Endothelial cell of umbilical vein (primary cell): ENCODE results near the gene MISP3. TPM values are rescaled to one million over a fixed set of nuclear protein-coding genes. Genes with fewer than 3 reads are reported as not detected.

Experiments used
- BruUV-seq: library from RNA; stranded (reverse); fragments of 400-500 nt; replicated peaks from 2 replicates; lab custom pipeline; 2021; lab: Mats Ljungman, UMichigan
- CTCF ChIA-PET: fragments of 300-600, 350-600 bp; sonication (Branson Sonifier 250); formaldehyde crosslinking; loops from one replicate; lab custom pipeline; 2021; ENCODE audit warnings: antibody characterized with exemption, inconsistent platforms; lab: Charles Lee
- POLR2A ChIA-PET: fragments of 300-600, 350-600 bp; sonication (Branson Sonifier 250); formaldehyde crosslinking; loops from one replicate; lab custom pipeline; 2021; ENCODE audit warnings: antibody characterized with exemption, inconsistent platforms; lab: Charles Lee
- DNase-seq: peaks from one replicate; pipeline ENCODE4 v3.0.0-alpha.2; 2011; ENCODE audit warnings: low read depth, low spot score
- FAIRE-seq: peaks from 2 replicates; lab custom pipeline; 2011; peaks lifted over from hg19 to GRCh38; lab: Jason Lieb, UNC
- H2AFZ ChIP-seq: 2 replicates; pipeline ENCODE4 v1.6.0; 2012; ENCODE audit warnings: low read depth, low read length, control low read depth, inconsistent platforms
- H3K27ac ChIP-seq: 2 replicates; pipeline ENCODE4 v1.5.1; 2011; ENCODE audit warnings: low read depth, mild to moderate bottlenecking, control low read depth, low read length, moderate library complexity; ENCODE audit not compliant: insufficient read depth
- H3K27me3 ChIP-seq, 2 experiments: 2 replicates each; pipeline versions ENCODE4 v1.6.0 to v1.6.1; 2011; ENCODE audit warnings: low read length in 2 of 2, mixed read lengths in 1 of 2; ENCODE audit not compliant: control insufficient read depth in 2 of 2, insufficient read depth in 2 of 2
- H3K36me3 ChIP-seq, 2 experiments: 2 replicates in 1 of 2; 3 replicates in 1 of 2; pipeline ENCODE4 v1.5.1; 2011; ENCODE audit warnings: low read length in 2 of 2, mild to moderate bottlenecking in 1 of 2, moderate library complexity in 1 of 2; ENCODE audit not compliant: control insufficient read depth in 2 of 2, insufficient read depth in 2 of 2; ENCODE audit errors: extremely low read depth in 1 of 2
- H3K4me1 ChIP-seq: 3 replicates; pipeline ENCODE4 v1.5.1; 2011; ENCODE audit warnings: mild to moderate bottlenecking, low read length; ENCODE audit not compliant: control insufficient read depth, insufficient read depth; ENCODE audit errors: extremely low read depth
- H3K4me2 ChIP-seq: 2 replicates; pipeline ENCODE4 v1.6.1; 2011; ENCODE audit warnings: low read length, control low read depth, mixed read lengths; ENCODE audit not compliant: insufficient read depth
- H3K4me3 ChIP-seq, 3 experiments: fragments of 200-600 bp in 1 of 3; sonication (generic), shearing (Covaris generic) in 1 of 3; replicated peaks in 1 of 3; 2 replicates each; pipeline ENCODE4 v1.5.1; 2011 to 2016; ENCODE audit warnings: control low read depth in 3 of 3, low read length in 3 of 3, mild to moderate bottlenecking in 2 of 3, inconsistent platforms in 1 of 3, low read depth in 1 of 3, moderate library complexity in 1 of 3; ENCODE audit not compliant: insufficient read depth in 1 of 3
- H3K79me2 ChIP-seq: 2 replicates; pipeline ENCODE4 v1.6.0; 2012; ENCODE audit warnings: low read length, inconsistent platforms; ENCODE audit not compliant: control insufficient read depth, insufficient read depth
- H3K9ac ChIP-seq: replicated peaks from 2 replicates; pipeline ENCODE3; 2011; ENCODE audit warnings: low read length, control low read depth; ENCODE audit not compliant: insufficient read depth; ENCODE audit errors: extremely low read depth
- H3K9me1 ChIP-seq: replicated peaks from 3 replicates; pipeline ENCODE4 v1.6.0; 2011; ENCODE audit warnings: mild to moderate bottlenecking, low read length; ENCODE audit not compliant: control insufficient read depth, insufficient read depth; ENCODE audit errors: extremely low read depth
- H3K9me3 ChIP-seq: replicated peaks from 2 replicates; pipeline ENCODE4 v1.5.1; 2012; ENCODE audit warnings: low read length, inconsistent platforms; ENCODE audit not compliant: control insufficient read depth, insufficient read depth
- H4K20me1 ChIP-seq: replicated peaks from 2 replicates; pipeline ENCODE3; 2011; ENCODE audit warnings: mild to moderate bottlenecking, low read length; ENCODE audit not compliant: control insufficient read depth, insufficient read depth; ENCODE audit errors: extremely low read depth
- EZH2 ChIP-seq: IDR thresholded peaks from 2 replicates; pipeline ENCODE4 v1.6.1; 2012; ENCODE audit warnings: borderline replicate concordance, low read depth, mild to moderate bottlenecking, moderate library complexity, low read length, inconsistent platforms; ENCODE audit not compliant: severe bottlenecking
- FOS ChIP-seq: IDR thresholded peaks from 2 replicates; pipeline ENCODE4 v1.6.1; 2011; ENCODE audit warnings: mild to moderate bottlenecking, low read length, moderate library complexity, borderline replicate concordance; ENCODE audit not compliant: insufficient read depth
- GATA2 ChIP-seq: IDR thresholded peaks from 2 replicates; pipeline ENCODE4 v1.7.0; 2011; ENCODE audit warnings: low read depth, mild to moderate bottlenecking, moderate library complexity, mixed read lengths, low read length; ENCODE audit not compliant: insufficient read length, insufficient read depth
- JUN ChIP-seq: IDR thresholded peaks from 2 replicates; pipeline ENCODE4 v1.6.1; 2011; ENCODE audit warnings: borderline replicate concordance, low read depth; ENCODE audit not compliant: insufficient read length, insufficient read depth
- MYC ChIP-seq: IDR thresholded peaks from one replicate; pipeline ENCODE4 v1.6.1; 2011; ENCODE audit warnings: mild to moderate bottlenecking, low read depth, low read length
- POLR2A ChIP-seq: IDR thresholded peaks from 2 replicates; pipeline ENCODE4 v1.6.1; 2012; ENCODE audit warnings: low read depth, mild to moderate bottlenecking, control low read depth, low read length
- POLR2AphosphoS5 ChIP-seq: IDR thresholded peaks from 2 replicates; pipeline ENCODE4 v1.6.1; 2012; ENCODE audit warnings: low read depth, mild to moderate bottlenecking, control low read depth, low read length, moderate library complexity; ENCODE audit not compliant: insufficient read depth
- dilution Hi-C: fragments of 300-500 bp; cut with MboI; formaldehyde crosslinking; loops from one replicate; pipeline ENCODE4 v1.15.0; 2019; ENCODE audit warnings: low sequenced_read_pairs; ENCODE audit not compliant: extremely low pct_ligation_motif_present
- intact Hi-C: fragments of 100-400 bp; cut with micrococcal nuclease; formaldehyde crosslinking; loops from one replicate; pipeline ENCODE4 v1.10.0; 2022
- polyA plus RNA-seq, 4 experiments: library from polyadenylated mRNA; depleted of rRNA in 3 of 4; stranded (reverse) in 3 of 4; unstranded in 1 of 4; fragments of >200 nt; gene quantifications; 2 replicates each; pipeline versions ENCODE4 v1.2.1 to v1.2.3, GENCODE V29; 2011 to 2012; ENCODE audit warnings: missing spikeins in 1 of 4
- total RNA-seq: library from RNA; stranded (reverse); gene quantifications from 2 replicates; pipeline ENCODE4 v1.2.3, GENCODE V29; 2021
- TF ChIP-seq, protein P1 (sequence below), 2 donors: IDR thresholded peaks; 1 replicate in 1 of 2; 2 replicates in 1 of 2; pipeline ENCODE4 v1.5.1; 2011; ENCODE audit warnings: low read length in 2 of 2, mild to moderate bottlenecking in 2 of 2, moderate library complexity in 2 of 2, control low read depth in 1 of 2, inconsistent platforms in 1 of 2, low read depth in 1 of 2; ENCODE audit not compliant: insufficient read depth in 1 of 2; ENCODE audit errors: extremely low read depth in 1 of 2
- TF ChIP-seq, protein P2 (sequence below): IDR thresholded peaks from 2 replicates; pipeline ENCODE4 v1.6.1; 2011; ENCODE audit not compliant: insufficient read depth, insufficient read length

The MISP3 gene
- total and polyA plus RNA-seq, 2 donors (not counting 3 experiments of a cell fraction or from before 2014, with no cell fraction given) = 0.26 to 0.31 TPM

GRCh38 chr19:14061081-14061749 lies 11.4 kb upstream of the MISP3 start:
- H3K27ac ChIP-seq = no peak overlapping the region
- H3K9me1 ChIP-seq = no peaks in the 10 kb centered on the region
- FAIRE-seq = no peak
- ChIA-PET CTCF (interaction anchor here (1.2 to 4.6 kb wide), 5 partner anchors 11 to 183 kb away, joined by 3 to 58 read pairs (median 24); partner anchors contain the start of genes MISP3 and NANOS3), POLR2A (no interaction called here)
- H2AFZ ChIP-seq = no peak overlapping the region
- no peaks in the 10 kb centered on the region for H4K20me1 ChIP-seq
- H3K9me3 ChIP-seq = no peaks in the 10 kb centered on the region
- TF ChIP-seq MYC = no peak
- no peak for TF ChIP-seq GATA2
- TF ChIP-seq FOS = no peak
- no peak for TF ChIP-seq POLR2A
- H3K4me3 ChIP-seq = no peak overlapping the region
- H3K4me2 ChIP-seq = no peak overlapping the region
- no peaks in the 10 kb centered on the region for H3K36me3 ChIP-seq
- H3K79me2 ChIP-seq = no peaks in the 10 kb centered on the region
- no peaks in the 10 kb centered on the region for H3K4me1 ChIP-seq
- BruUV-seq = no TSS peak
- no peak for DNase-seq
- H3K9ac ChIP-seq = no peak overlapping the region
- H3K27me3 ChIP-seq = peaks cover 7 to 8% of the 10 kb centered on the region in 2 experiments
- intact Hi-C loops = no loop called here
- dilution Hi-C loops = no loop called here

DNA sequence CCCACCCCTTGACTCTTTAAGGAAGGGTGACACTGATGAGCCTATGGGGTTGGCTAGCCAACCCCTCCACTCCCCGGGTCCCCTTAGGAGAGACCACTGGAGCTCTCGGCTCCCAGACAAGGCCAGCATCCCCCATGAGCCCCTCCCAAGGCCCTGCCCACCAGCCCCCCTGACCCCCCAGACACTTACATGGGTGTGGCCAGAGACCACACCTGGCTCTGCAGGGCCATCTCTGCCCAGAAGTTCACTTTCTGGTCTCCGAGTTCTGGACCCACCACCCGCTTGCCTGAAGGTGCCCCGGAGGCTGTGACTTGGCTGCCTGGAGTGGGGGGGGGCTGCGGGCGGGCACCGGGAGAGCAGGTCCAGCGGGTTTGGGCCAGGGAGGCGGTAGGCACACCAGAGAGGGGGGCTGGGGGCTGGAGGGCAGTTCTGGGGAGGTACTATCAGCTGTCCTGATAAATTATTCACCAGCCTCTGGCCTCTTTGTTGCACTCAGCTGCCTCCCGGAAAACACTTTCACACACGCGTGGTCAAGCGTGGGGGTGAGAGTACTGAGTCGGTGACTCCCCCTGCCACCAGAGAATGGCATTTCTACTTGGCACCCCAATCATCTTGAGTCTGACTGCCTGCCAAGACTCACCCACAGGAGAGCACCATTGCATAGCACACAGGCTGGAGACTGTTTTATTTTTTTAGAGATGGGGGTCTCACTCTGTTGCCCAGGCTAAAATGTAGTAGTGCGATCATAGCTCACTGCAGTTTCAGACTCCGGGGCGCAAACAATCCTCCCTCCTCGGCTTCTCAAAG lies 10.6 kb upstream of the MISP3 start, which contains the start of gene PALM3:
PALM3 (minus strand) TSS at position 326 of the 807 bp plus-strand sequence; CDS start at position 230, 96 bp downstream.
- Histone ChIP-seq H3K4me1 (no peaks in the 10 kb centered on the region), H3K4me3 (no peak within 1 kb of the TSS), H4K20me1 (no peaks in the 10 kb centered on the region), H3K27me3 (peaks cover 7 to 8% of the 10 kb centered on the region in 2 experiments), H3K27ac (no peak within 1 kb of the TSS), H2AFZ (no peak within 1 kb of the TSS), H3K9me3 (no peaks in the 10 kb centered on the region), H3K9me1 (no peaks in the 10 kb centered on the region), H3K9ac (no peak within 1 kb of the TSS), H3K36me3 (no peaks in the 10 kb centered on the region), H3K4me2 (no peak within 1 kb of the TSS), H3K79me2 (no peaks in the 10 kb centered on the region)
- POLR2A ChIA-PET = no interaction called here
- intact Hi-C loops = no loop called here
- DNase-seq = no peak
- dilution Hi-C loops = no loop called here
- BruUV-seq = no TSS peak
- no peak for FAIRE-seq
- CTCF ChIA-PET = interaction anchor here (1.6 to 3.4 kb wide), 2 partner anchors 15 to 68 kb away, joined by 4 to 58 read pairs; no protein-coding TSS in a partner anchor
- TF ChIP-seq GATA2 = no peak
- TF ChIP-seq, protein P1, sequence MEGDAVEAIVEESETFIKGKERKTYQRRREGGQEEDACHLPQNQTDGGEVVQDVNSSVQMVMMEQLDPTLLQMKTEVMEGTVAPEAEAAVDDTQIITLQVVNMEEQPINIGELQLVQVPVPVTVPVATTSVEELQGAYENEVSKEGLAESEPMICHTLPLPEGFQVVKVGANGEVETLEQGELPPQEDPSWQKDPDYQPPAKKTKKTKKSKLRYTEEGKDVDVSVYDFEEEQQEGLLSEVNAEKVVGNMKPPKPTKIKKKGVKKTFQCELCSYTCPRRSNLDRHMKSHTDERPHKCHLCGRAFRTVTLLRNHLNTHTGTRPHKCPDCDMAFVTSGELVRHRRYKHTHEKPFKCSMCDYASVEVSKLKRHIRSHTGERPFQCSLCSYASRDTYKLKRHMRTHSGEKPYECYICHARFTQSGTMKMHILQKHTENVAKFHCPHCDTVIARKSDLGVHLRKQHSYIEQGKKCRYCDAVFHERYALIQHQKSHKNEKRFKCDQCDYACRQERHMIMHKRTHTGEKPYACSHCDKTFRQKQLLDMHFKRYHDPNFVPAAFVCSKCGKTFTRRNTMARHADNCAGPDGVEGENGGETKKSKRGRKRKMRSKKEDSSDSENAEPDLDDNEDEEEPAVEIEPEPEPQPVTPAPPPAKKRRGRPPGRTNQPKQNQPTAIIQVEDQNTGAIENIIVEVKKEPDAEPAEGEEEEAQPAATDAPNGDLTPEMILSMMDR (IDR thresholded peaks at IDR 0.05; ENCODE audit: extremely low read depth in 1 of 2, insufficient read depth in 1 of 2, low read depth in 1 of 2, low read length in 2 of 2) = no peak
- TF ChIP-seq, protein P2, sequence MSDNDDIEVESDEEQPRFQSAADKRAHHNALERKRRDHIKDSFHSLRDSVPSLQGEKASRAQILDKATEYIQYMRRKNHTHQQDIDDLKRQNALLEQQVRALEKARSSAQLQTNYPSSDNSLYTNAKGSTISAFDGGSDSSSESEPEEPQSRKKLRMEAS = no peak
- no peak for TF ChIP-seq EZH2
- no peak for TF ChIP-seq JUN
- TF ChIP-seq POLR2AphosphoS5 = no peak
- TF ChIP-seq POLR2A = no peak
- TF ChIP-seq MYC = no peak
